Measurements from ENCODE around the gene TM4SF5. TPM values are rescaled to one million over a fixed set of nuclear protein-coding genes. Genes with fewer than 3 reads are reported as not detected.

TM4SF5 gene
- total and polyA plus RNA-seq, 10 donors = not detected

GRCh38 chr17:4789951-4790704 is 18.4 kb downstream of the TM4SF5 start:
- TF ChIP-seq POLR2A (IDR thresholded peaks at IDR 0.05) = peak in 2 of 3 donors; percentile 19 to 76
- TF ChIP-seq CTCF (IDR thresholded peaks at IDR 0.05 in 8 of 11, conservative IDR thresholded peaks at IDR 0.05 in 3 of 11) = peak; percentile 44 to 95 (median 90)
- TF ChIP-seq POLR2AphosphoS5 (IDR thresholded peaks at IDR 0.05) = peak; percentile 80 to 88 (median 85)
- peak; percentile 97 for DNase-seq
- H3K4me1 ChIP-seq = peaks cover 22 to 59% (median 48%) of the 10 kb centered on the region in 6 donors

DNA sequence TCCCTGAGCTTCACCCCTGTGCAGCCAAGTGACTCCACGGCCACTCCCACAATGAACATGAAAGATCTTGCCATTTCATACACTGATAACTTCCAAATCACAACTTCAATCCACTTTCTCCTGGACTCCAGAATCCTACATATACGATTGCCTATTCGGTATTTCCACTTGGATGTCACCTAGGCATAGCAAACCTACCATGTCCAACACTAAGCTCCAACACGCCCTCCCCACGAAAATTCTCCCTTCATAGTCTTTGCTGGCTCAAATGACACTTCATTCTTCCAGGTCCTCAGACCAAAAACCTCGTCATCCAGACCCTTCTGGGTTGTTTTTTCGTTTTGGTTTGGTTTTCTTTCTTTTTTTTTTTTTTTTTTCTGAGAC is 19.0 kb downstream of the TM4SF5 start:
- Histone ChIP-seq H3K27ac (peak overlapping the region; percentile 92 to 97 (median 94)), H3K4me3 (peak overlapping the region in 7 of 8 donors; percentile 57 to 81 (median 69)), H3K27me3 (replicated peaks in 1 of 7) (peaks cover 0 to 41% (median 17%) of the 10 kb centered on the region in 7 donors), H3K36me3 (no peaks in the 10 kb centered on the region), H3K4me1 (peaks cover 17 to 58% (median 47%) of the 10 kb centered on the region in 6 donors), H3K9me3 (no peaks in the 10 kb centered on the region)
- intact Hi-C loops (cut with DNase I; ENCODE audit: low total_unique reads) = loop anchor here (10.0 kb wide), 1 partner anchor 76 kb away; the partner anchor contains the start of gene ARRB2
- DNase-seq = no peak
- 46 to 62% (median 54%) methylated on average over 7 of the region's 7 CpGs for WGBS, 5 donors
- TF ChIP-seq CTCF (IDR thresholded peaks at IDR 0.05 in 8 of 11, conservative IDR thresholded peaks at IDR 0.05 in 3 of 11) = no peak
- no peak for TF ChIP-seq POLR2A (IDR thresholded peaks at IDR 0.05)
- no peak for TF ChIP-seq POLR2AphosphoS5 (IDR thresholded peaks at IDR 0.05)

More at GRCh38 chr17:4789951-4790704, 18.4 kb downstream of the TM4SF5 start:
- 0 to 1% (median 0%) methylated on average over 42 to 91 of the region's 91 CpGs for WGBS, 5 donors
- H3K9me3 ChIP-seq = no peaks in the 10 kb centered on the region
- H3K4me3 ChIP-seq = peak overlapping the region; percentile 57 to 81 (median 68)
- peaks cover 0 to 47% (median 23%) of the 10 kb centered on the region in 7 donors for H3K27me3 ChIP-seq (replicated peaks in 1 of 7)
- intact Hi-C loops (cut with DNase I; ENCODE audit: low total_unique reads) = loop anchor here (5.0 to 10.0 kb wide), 3 partner anchors 55 to 97 kb away; partner anchors contain the start of genes ARRB2, CXCL16, MED11 and ZMYND15
- H3K36me3 ChIP-seq = no peaks in the 10 kb centered on the region
- H3K27ac ChIP-seq = peak overlapping the region; percentile 92 to 97 (median 94)

- H3K36me3 ChIP-seq = peaks cover 0 to 32% (median 22%) of the 10 kb centered on the region in 6 donors
- no peaks in the 10 kb centered on the region for H3K9me3 ChIP-seq
- intact Hi-C loops (cut with DNase I; ENCODE audit: low total_unique reads) = loop anchor here (10.0 kb wide), 1 partner anchor 80 kb away; the partner anchor contains the start of gene ARRB2
- TF ChIP-seq CTCF (IDR thresholded peaks at IDR 0.05 in 8 of 11, conservative IDR thresholded peaks at IDR 0.05 in 3 of 11) (no peak), POLR2A (IDR thresholded peaks at IDR 0.05) (no peak), POLR2AphosphoS5 (IDR thresholded peaks at IDR 0.05) (no peak)
- no peaks in the 10 kb centered on the region for H3K27me3 ChIP-seq (replicated peaks in 1 of 7)
- no peak for DNase-seq
- 97 to 100% (median 100%) methylated on average over 1 of the region's 1 CpG for WGBS, 5 donors
- peak overlapping the region in 6 of 8 donors; percentile 82 to 89 (median 84) for H3K27ac ChIP-seq
- peaks cover 11 to 37% (median 26%) of the 10 kb centered on the region in 6 donors for H3K4me1 ChIP-seq
- H3K4me3 ChIP-seq = peak overlapping the region in 2 of 8 donors; percentile 76 to 84
Measured at GRCh38 chr17:4795168-4795567, 23.5 kb downstream of the TM4SF5 start.

DNA sequence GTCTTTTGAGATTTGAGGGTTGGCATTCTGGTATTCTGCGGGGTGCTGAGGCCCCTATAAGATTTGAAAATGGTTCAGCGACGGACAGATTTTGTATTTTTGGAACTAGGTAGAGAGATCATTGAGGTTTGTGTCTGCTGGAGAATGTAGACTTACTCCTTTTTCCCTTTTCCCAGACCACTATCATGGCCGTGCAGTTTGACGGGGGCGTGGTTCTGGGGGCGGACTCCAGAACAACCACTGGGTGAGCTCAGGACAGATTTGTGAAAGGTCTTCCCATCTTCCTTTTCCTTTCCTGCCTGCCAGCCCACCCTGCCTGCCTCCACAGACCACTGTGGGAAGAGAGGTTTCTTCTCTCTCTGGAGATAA is 24.9 kb downstream of the TM4SF5 start:
- 0 to 4% (median 2%) methylated on average over 7 of the region's 7 CpGs for WGBS, 5 donors
- H3K36me3 ChIP-seq = peaks cover 0 to 34% (median 22%) of the 10 kb centered on the region in 6 donors
- H3K4me3 ChIP-seq = peak overlapping the region; percentile 39 to 95 (median 78)
- peak overlapping the region; percentile 30 to 89 (median 83) for H3K27ac ChIP-seq
- no peak for DNase-seq
- no peaks in the 10 kb centered on the region for H3K27me3 ChIP-seq (replicated peaks in 1 of 7)
- no peak for TF ChIP-seq POLR2A (IDR thresholded peaks at IDR 0.05)
- no peak for TF ChIP-seq CTCF (IDR thresholded peaks at IDR 0.05 in 8 of 11, conservative IDR thresholded peaks at IDR 0.05 in 3 of 11)
- TF ChIP-seq POLR2AphosphoS5 (IDR thresholded peaks at IDR 0.05) = no peak
- peaks cover 8 to 26% (median 20%) of the 10 kb centered on the region in 6 donors for H3K4me1 ChIP-seq
- intact Hi-C loops (cut with DNase I; ENCODE audit: low total_unique reads) = loop anchor here (10.0 kb wide), 1 partner anchor 82 kb away; the partner anchor contains the start of gene ARRB2
- H3K9me3 ChIP-seq = no peaks in the 10 kb centered on the region

All from spleen (tissue), 11 donors.